ENCODE data around the gene PREB.
"Not testable (repeated sequence)": the region's sequence is repeated elsewhere in the genome, so short reads cannot be mapped to it uniquely, and the experiment has no call there.

Gene PREB, protein sequence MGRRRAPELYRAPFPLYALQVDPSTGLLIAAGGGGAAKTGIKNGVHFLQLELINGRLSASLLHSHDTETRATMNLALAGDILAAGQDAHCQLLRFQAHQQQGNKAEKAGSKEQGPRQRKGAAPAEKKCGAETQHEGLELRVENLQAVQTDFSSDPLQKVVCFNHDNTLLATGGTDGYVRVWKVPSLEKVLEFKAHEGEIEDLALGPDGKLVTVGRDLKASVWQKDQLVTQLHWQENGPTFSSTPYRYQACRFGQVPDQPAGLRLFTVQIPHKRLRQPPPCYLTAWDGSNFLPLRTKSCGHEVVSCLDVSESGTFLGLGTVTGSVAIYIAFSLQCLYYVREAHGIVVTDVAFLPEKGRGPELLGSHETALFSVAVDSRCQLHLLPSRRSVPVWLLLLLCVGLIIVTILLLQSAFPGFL

DNA sequence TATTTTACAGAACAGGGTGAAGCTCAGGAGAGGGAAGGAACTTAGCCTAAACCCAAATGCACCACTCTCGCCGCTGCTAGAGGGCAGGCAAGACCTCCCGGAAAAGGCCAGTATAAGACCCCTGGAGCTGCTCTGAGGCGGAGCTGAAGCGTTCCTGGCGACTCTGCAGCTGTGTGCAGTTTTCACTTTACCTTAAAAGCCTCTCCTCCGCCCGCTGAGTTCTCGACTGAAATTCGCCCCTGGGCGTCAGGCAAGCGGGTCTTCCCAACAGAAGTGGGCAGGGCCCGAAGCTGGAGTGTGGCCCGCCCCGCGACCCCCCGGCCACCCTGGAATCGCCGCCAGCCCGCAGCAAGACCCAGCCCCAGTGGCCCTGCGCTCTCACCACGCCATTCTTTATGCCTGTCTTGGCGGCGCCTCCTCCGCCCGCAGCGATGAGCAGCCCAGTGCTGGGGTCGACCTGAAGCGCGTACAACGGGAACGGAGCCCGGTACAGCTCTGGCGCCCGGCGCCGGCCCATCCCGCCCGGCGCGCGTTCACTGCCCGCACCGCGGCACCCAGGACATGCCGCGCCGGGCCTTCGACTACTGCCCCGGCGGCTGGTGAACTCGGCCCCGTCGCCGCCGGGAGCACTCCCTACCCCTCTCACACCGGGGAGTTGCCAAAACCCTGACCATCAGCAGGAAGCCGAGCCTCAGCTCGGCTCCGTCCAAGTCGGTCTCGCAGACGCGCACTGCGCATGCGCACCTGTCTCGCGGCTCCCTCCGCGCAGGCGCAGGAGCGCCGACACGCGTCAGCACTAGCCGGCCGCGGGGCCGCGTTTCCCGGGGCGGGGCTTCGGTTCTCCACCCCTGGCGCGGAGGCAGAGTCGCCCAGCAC lies at the start of gene PREB:
Gene PREB, minus strand, starts transcription at position 732 of the 876 bp plus-strand sequence. Its CDS starts 215 bp downstream, at position 517.
- DNase-seq (ENCODE audit: low read depth in 2 of 3, low spot score in 1 of 3) = peak; percentile 97 to 98 (median 98)

DNA sequence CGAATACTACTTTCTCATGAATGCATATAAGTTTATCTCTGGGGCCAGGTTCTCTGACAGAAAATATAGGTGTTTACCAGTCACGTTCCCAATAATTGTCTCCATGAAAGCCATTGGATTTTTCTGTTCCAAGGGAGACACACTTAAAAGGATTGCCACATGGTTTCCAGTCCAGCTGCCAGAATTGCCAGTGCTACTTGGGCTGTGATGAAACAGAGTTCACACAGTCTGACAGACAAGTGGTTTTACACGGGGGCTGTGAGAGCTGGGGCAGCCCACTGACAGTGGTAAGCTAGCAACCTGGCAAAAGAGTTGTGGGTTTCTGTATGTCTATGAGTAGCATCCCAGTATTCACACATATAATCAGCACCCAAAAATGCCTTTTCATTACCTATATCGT lies 49.7 kb upstream of the PREB start:
- DNase-seq (ENCODE audit: low read depth in 2 of 3, low spot score in 1 of 3) = no peak

DNA sequence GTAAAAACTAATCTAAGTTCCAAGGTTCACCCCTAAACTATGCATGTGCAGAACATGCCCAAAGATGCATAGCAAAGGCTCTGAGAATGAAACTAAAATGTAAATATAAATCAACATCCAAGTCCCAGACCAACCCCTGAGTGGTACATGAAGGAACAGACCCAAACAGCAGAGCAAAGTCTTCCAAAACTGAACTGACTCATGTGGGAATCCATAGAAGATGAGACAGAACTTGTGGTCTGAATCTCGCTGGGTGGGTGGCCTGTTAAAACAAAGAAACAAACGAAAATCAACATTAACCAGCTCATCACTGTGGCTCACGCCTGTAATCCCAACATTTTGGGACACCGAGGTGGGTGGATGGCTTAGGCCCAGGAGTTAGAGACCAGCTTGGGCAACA lies 47.9 kb upstream of the PREB start:
- DNase-seq (ENCODE audit: low read depth in 2 of 3, low spot score in 1 of 3) = no peak

DNA sequence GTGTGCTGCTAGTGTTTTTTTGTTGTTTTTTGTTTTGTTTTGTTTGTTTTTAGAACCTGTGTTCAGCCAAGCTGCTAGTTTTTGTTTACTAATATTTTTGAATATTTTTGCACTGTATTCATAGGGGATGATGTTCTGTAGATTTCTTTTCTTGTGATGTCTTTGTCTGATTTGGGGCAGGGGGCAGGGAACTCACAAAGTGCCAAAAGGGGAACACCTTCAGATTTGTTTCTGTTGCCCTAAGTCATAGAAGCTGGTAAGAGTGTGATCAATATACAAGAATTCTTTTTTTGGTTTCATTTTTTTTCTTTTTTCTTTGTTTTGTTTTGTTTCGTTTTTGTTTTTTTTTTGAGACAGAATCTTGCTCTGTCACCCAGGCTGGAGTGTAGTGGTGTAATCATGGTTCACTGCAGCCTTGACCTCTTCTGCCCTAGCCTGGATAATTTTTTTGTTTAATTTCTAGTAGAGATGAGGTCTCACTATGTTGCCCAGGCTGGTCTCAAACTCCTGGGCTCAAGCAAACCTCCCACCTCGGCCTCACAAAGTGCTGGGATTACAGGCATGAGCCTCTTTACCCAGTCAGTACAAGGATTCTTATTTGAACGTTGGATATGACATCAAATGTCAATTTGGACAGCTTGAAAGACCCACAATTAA lies 45.0 kb upstream of the PREB start:
- no peak for DNase-seq (ENCODE audit: low read depth in 2 of 3, low spot score in 1 of 3)

DNA sequence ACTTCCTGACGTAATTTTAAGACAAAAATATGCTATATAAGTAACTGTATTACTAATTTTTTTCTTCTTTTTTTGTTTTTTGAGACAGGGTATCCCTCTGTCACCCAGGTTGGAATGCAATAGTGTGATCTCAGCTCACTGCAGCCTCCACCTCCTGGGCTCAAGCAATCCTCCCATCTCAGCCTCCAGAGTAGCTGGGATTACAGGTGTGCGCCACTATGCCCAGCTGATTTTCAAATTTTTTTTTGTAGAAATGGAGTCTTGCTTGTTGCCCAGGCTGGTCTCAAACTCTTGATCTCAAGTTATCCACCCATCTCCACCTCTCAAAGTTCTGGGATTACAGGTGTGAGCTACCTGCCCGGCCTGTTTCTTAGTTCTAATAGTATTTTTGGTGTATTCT lies 44.0 kb upstream of the PREB start:
- DNase-seq (ENCODE audit: low read depth in 2 of 3, low spot score in 1 of 3) = no peak

DNA sequence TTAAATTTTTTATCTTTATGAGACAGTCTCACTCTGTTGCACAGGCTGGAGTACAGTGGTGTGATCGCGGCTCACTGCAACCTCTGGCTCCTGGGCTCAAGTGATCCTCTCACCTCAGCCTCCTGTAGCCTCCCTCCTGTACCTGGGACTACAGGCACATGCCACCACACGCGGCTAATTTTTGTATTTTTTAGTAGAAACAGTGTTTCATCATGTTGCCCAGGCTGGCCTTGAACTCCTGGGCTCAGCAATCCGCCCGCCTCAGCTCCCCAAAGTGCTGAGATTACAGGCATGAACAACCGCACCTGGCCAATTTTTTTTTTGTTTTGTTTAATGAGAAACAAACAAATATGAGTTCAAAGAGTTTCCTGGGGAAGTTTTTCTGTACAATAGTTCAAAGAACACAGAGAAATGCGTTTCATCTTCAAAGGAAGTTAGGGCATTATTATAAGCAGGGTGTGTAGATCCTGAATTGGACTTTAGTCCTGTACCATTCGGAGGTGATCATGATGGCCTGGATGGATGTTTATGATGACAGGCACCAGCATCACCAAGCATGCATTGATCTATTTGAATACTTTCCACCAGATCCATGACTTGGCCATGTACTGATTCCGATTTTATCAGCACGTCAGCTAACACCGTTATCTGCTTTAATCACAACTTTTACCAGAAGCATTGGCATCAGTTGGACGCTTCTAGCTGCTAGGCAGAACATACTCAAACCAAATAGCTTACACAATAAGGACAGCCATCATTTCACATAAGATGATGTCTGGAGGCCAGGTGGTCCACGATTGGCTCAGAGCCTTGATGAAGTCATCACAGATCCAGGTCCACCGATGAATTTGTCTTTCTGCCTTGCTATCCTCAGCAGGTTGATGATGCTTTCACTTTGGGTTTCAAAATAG lies 43.3 kb upstream of the PREB start:
- no peak for DNase-seq (ENCODE audit: low read depth in 2 of 3, low spot score in 1 of 3)

DNA sequence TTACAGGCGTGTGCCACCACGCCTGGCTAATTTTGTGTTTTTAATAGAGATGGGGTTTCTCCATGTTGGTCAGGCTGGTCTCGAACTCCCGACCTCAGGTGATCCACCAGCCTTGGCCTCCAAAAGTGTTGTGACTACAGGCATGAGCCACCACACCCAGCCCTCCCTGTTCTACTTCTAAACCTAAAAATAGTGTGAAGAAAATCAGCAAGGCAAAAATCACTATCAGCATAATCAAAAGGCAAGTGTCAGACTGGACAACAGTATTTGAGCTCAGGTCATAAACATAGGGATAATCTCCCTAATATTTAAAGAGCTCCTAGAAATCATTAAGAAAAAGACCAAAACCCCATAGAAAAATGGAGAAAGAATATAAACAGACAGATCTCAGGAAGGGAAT lies 41.3 kb upstream of the PREB start:
- not testable (repeated sequence) for DNase-seq (ENCODE audit: low read depth in 2 of 3, low spot score in 1 of 3)

DNA sequence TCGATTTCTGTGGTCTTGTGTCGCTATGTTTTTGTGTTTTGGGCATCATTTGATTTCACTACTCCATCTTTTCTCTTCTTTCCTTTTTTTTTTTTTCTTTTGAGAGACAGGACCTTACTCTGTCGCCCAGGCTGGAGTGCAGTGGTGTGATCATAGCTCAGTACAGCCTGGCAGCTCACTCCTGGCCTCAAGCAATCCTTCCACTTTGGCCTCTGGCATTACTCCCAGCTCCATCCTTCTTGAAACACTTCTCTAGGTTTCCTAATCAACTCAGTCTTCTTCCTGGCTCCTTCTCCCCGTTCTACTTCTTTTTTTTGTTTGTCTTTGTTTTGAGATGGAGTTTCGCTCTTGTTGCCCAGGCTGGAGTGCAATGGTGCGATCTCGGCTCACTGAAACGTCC lies 40.9 kb upstream of the PREB start:
- DNase-seq (ENCODE audit: low read depth in 2 of 3, low spot score in 1 of 3) = no peak

DNA sequence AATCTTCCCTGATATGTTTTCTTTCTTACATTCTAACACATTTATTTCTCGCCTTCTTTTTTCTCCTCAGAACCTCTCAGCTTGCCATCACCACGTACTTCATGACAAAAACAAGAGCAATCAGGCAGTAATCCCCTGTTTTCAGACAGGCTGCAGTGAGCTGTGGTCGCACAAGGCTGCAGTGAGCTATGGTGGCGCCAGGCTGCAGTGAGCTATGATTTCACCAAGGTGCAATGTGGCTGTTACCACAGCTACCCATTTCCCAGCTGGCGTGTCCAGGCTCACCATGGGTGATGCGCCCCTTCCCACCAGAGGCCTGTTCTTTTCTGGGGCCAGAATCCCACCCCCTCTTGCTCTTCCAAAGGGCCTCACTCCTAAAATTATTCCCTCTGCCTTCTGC lies 40.2 kb upstream of the PREB start:
- DNase-seq (ENCODE audit: low read depth in 2 of 3, low spot score in 1 of 3) = no peak

DNA sequence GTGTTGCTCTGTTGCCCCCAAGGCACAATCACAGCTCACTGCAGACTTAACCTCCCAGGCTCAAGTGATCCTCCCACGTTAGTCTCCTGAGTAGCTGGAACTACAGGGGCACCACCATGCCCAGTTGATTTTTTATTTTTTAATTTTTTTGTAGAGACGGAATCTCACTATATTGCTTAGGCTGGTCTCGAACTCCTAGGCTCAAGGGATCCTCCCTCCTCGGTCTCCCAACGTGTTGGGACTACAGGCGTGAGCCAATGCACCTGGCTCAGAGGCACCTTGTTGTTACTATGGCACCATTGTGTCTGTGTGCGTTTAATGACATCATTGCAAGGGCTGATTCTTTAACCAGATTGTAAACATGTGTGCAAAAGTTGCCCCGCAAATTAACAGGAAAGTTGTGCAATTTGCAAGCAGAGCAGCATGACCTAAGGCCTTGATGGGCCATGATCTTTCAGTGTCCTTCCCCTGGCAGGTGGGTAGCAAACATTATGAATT lies 37.0 kb upstream of the PREB start:
- DNase-seq (ENCODE audit: low read depth in 2 of 3, low spot score in 1 of 3) = no peak

DNA sequence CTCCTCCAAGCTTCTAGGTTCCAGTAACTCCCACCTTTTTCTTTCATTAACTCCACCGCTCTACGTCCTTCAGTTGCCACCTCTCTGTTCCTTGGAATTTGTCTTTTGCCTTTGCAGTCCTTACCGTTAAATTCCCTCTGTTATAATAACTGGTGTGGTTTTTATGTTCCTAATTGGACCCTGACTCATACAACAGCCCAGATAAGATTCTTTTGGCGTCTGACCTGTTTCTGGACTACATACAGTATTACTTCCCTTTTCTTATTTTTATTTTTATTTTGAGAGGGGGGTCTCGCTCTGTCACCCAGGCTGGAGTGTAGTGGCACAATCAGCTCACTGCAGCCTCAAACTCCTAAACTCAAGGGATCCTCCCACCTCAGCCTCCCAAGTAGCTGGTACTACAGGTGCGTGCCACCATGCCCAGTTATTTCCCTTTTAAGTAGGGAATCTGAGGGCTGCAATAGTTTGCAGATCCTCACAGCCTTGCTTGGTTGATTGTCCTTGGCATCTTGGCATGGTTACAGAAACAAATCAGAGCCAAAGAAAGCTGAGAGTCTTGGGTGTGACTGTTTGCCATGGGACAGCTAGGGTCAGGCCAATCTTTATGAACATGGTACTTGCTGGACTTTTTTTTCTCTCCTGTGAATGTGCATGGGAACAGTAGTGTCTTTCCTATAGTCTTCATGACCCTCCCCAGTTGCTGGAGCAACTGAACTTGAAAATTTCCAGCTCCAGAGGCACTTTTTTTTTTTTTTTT lies 36.3 kb upstream of the PREB start:
- no peak for DNase-seq (ENCODE audit: low read depth in 2 of 3, low spot score in 1 of 3)

DNA sequence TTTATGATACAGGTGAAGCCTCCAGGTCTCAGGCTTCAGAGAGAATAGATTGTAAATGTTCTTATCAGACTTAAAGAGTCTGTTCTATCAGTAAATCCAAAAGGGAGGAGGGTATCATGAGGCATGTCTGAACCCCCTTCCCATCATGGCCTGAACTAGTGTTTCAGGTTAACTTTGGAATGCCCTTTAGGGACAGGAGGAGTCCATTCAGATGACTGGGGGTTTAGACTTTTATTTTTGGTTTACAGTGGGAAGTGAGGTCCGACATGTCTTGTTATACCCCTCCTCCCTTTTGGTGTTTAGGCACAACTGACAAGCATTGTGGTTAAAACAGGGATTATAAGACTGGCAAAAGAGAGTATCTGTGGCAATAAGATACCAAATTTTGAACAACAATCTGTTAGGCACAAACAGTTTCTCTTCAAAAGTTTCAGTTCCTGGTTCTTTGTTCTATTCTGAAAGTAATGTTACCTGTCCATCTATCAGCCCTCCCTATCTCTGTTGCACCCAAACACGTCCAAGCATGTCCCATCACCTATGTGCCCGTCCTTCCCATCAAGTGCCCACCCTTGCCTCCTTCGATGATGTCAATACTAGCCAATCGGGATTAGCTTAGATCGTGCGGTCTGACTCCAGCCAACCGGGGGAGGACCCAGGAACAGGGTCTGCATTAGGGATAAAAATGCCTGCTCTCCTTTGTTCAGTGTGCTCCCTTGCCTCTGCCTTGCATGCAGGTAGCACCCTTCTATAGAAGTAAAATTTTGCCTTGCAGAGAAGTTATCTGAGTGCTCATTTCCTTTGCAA lies 30.7 kb upstream of the PREB start:
- DNase-seq (ENCODE audit: low read depth in 2 of 3, low spot score in 1 of 3) = no peak

DNA sequence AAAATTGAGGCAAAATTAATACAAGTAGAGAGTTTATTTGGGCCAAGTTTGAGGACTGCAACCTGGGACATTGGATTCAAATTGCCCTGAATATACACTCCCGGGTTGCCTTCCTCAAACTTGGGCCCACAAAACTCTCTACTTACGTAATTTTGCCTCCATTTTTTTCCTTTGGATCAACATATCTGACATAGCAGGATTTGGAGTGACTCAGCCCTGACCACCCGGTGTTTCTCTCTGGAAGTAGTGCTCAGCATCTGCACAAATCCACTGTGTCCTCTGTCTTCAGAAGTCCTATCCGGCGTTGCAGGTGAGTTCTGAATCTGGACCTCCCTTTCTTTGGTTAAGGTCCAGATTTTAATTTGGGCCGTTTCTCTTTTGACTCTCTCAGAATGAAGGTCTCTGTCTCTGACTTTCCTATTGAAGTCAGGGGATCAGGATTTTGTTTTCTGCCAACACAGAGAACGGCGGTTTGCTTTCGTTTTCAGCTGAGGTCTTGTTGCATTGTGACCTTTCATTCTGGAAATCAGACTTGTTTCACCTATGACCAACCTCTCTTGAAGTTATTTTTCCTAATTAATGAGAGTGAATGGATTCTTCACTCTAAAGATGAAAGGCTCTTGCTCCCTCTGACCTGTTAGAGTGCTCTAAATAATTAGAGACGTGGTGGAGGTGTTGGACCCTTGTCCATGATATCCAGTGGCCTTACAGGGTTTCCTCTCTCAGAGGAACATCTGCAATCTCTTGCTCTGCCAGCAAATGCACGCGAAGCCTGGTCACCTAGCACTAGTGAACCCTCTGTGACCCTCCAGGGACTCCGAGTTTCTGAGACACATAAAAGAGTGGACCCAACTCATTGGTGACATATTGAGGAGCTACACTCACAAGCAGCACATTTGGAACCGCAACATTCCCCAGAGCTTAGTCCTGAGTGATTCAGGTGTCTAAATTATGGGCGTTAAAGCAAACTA lies 28.0 kb upstream of the PREB start:
- no peak for DNase-seq (ENCODE audit: low read depth in 2 of 3, low spot score in 1 of 3)

DNA sequence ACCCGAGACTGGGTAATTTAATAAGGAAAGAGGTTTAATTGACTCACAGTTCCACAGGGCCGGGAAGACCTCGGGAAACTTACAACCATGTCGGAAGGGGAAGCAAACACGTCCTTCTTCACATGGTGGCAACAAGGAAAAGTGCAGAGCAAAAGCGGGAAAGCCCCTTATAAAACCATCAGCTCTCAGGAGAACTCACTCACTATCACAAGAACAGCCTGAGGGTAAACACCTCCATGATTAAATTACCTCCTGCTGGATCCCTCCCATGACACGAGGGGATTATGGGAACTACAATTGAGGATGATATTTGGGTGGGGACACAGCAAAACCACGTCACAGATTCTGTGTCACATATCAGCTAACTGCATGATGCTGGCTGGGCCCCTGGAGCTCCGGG lies 25.8 kb upstream of the PREB start:
- no peak for DNase-seq (ENCODE audit: low read depth in 2 of 3, low spot score in 1 of 3)

DNA sequence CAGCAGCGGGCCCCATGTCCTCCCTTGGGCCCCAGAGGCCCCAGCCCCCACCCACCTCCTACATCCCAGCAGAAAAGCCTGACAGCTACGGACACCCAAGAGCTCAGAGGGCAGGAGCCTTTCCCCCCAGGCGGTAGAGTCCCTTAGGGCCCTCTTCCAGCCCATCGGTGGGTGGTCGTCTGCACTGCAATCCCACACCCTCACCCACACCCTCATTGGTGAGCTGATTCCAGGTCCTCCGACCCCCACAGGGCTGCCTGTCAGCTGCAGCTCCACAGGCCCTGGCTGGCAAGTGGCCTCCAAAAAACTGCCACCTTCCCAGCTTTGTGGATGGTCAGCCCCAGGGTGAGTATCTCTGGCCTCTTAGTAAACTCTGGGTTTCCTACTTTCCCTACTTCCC lies 24.8 kb upstream of the PREB start:
- no peak for DNase-seq (ENCODE audit: low read depth in 2 of 3, low spot score in 1 of 3)

DNA sequence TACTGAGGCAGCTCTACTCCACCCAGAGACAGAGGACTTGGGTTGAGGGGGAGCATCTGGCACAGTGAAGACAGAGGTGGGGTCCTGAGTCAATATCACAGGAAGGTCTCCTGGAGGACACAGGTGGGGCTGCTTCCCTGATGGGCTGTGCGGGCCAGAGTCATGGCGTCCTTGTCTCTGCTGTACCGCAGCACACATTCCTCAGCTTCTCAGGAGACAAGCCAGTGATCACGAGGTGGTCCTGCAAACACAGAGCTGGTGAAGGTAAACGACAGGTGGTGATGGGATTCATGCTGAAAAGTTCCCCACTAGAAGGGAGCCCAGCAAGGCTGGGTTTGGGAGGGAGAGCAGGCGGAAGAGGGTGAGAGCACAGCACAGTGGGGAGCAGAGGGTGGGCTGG lies 24.0 kb upstream of the PREB start:
- no peak for DNase-seq (ENCODE audit: low read depth in 2 of 3, low spot score in 1 of 3)

DNA sequence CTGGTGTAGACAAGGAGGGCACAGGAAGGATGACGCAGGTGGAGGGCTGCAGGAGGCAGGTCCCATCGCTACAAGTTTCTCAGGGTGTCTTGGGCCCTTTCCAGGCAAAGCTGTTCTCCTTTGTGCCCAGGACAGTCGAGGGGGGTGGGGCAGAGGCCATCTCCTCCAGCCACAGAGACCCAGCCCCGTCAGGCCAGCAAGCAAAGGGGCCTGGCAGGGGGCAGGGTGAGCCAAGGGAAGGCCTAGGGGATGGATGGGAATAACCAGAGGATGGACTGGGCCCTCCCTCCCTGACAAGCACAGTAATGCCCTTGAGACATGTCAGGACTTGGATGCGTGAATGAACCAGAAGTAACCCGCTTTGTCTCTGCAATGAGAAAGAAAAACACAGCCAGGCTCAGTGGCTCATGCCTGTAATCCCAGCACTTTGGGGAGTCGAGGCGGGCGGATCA lies 20.7 kb upstream of the PREB start:
- DNase-seq (ENCODE audit: low read depth in 2 of 3, low spot score in 1 of 3) = no peak

DNA sequence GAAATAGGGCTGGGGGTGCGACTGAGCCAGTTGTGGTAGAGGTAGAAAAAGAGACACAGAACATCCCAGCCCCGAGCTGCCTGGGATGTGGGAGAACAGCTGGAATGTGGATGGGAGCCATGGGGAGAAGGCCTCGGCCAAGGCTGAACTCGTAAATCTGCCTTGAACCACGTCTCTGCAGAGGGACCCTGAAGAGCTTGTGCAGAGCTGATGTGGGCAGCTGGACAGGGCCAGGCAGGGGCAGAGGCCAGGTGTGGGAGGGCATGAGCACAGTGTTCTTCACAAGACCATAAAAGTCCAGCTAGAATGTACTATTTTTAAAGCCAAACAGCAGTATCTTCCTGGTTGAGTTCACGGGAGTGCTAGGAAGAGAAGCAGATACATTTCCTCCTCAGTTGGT lies 20.1 kb upstream of the PREB start:
- DNase-seq (ENCODE audit: low read depth in 2 of 3, low spot score in 1 of 3) = no peak

Measured in stimulated activated CD4-positive, alpha-beta T cell treated with anti-CD3 and anti-CD28 coated beads, Interleukin-12 subunit alpha, Interleukin-12 subunit beta, amount 100 ng/mL, for 48 hours (primary cell).